GM21717 (cell line): ENCODE data around the gene NOXA1.

Experiments
- ATAC-seq: cut with Tn5 transposase; IDR thresholded peaks from one replicate; pipeline ENCODE4 v1.9.1; 2021; ENCODE audit warnings: mild to moderate bottlenecking, moderate library complexity; ENCODE audit not compliant: unreplicated experiment

NOXA1 gene

GRCh38 chr9:137482094-137482781 lies 59.0 kb downstream of the NOXA1 start:
- no peak for ATAC-seq
